Stimulated activated CD4-positive, alpha-beta T cell treated with anti-CD3 and anti-CD28 coated beads, Interleukin-2, amount 100 ng/mL, for 24 hours (primary cell): ENCODE data around the gene ZNF790.
"Not testable (repeated sequence)": the region's sequence is repeated elsewhere in the genome, so short reads cannot be mapped to it uniquely, and the experiment has no call there.

Source experiments
- DNase-seq, 2 donors: peaks; one replicate each; pipeline ENCODE4 v3.0.0-alpha.2; 2020

ZNF790 gene

GRCh38 chr19:36837906-36838783 lies at the start of gene ZNF790:
Gene ZNF790, minus strand, starts transcription at chr19:36838387. Its CDS starts 12,768 bp downstream, at chr19:36825619.
- peak; percentile 79 to 84 for DNase-seq

DNA sequence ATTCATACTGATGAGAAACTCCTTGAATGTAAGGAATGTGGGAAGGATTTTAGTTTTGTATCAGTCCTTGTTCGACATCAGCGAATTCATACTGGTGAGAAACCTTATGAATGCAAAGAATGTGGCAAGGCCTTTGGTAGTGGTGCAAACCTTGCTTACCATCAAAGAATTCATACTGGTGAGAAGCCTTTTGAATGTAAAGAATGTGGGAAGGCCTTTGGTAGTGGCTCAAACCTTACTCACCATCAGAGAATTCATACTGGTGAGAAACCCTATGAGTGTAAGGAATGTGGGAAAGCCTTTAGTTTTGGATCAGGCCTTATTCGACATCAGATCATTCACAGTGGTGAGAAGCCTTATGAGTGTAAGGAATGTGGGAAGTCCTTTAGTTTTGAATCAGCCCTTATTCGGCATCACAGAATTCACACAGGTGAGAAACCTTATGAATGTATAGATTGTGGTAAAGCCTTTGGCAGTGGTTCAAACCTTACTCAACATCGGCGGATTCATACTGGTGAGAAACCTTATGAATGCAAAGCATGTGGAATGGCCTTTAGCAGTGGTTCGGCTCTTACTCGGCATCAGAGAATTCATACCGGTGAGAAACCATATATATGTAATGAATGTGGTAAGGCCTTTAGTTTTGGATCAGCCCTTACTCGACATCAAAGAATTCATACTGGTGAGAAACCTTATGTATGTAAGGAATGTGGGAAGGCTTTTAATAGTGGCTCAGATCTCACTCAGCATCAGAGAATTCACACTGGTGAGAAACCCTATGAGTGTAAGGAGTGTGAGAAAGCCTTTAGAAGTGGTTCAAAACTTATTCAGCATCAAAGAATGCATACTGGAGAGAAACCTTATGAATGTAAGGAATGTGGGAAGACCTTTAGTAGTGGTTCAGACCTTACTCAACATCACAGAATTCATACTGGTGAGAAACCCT lies 39.1 kb upstream of the ZNF790 start:
- DNase-seq, result no peak

- no peak for DNase-seq
Observed at GRCh38 chr19:36851898-36852297, 13.7 kb upstream of the ZNF790 start.

DNA sequence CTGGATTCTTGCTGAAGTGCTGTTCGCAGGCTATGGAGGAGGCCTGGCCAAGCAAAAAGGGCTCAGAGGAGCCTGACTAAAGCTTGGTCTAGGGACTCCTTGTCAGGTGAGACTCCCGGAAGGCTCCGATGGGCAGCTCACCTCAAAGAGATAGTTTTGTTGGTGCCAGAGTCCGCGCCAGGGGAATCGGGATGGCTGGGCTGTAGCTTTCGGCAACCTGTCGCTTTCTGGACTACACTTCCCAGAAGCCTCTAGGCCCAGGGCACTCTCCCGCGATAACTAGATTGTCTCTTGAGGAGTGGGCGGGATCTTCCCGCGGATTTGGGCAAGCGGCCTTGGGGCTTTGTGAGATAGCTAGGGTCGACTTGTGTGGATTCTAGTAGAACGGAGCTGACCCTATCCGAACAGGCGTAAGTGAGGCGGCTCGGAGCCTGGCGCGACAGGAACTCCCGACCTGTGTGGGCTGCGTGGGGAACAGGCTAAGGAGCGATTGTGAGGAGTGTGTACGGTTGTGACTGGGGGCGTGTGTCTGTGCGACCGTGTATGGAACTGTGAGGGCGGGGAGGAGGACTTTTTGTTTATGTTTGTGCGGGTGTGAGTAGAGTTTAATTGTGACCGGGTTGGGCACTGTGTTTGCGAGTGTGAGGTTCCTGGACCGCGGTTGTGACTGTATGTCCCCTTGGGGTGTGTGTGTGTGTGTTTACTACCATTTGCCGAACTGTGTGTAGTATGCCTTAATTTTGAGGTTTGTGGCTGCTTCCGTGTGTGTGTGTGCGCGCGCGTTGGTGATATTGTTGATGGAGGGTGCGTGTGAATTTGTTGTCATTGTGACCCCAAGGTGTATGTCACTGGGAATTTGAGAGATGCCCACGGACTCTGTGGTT lies 12.6 kb upstream of the ZNF790 start, which contains the start of gene ZNF345:
Gene ZNF345 (plus strand): TSS at position 318 of the 884 bp plus-strand sequence. CDS start 25,955 bp downstream, outside the sequence.
- DNase-seq, result peak; percentile 76 to 84

DNA sequence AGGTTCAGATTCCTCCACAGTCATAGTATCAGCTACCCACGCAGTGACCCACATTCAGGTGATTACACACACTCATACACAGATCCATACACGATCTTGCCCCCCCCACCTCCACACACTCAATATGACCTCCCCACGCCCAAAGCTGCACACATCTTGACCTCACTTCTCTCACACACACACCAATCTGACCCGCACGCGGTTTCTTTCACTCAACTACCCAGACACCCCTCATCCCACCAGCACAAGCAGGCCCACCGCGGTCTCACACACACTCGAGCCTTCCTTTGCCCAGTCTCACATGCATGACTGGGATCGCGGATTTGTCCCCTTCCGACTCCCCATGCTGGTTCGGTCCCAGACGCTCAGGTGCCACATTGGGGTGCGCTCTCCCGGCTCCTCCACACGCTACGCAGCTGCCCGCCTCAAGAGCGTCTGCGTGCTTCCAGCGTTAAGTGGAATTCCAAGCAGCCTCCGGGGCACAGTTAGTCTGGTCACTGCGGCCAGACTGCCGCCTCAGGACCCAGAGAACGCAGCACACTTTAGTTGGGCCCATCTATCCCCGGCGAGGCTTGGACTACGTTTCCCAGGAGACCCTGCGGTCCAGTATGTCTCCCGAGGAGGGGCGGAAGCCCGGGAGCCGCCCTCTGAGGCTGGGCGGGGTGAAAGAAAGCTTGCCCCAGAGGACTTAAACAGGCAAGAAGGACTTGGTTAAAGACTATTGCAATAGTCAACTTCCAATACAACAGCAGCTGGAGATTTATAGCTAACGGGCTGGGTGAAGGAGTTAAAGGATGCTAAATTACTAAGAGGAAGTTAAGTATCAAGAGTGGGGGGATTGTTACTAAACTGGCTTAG lies 11.7 kb upstream of the ZNF790 start:
- peak; percentile 86 to 89 for DNase-seq

GRCh38 chr19:36847968-36848367 lies 9.8 kb upstream of the ZNF790 start:
- DNase-seq, result no peak

- DNase-seq, result peak; percentile 2 to 17
Observed at GRCh38 chr19:36838784-36839324, 667 bp upstream of the ZNF790 start.

DNA sequence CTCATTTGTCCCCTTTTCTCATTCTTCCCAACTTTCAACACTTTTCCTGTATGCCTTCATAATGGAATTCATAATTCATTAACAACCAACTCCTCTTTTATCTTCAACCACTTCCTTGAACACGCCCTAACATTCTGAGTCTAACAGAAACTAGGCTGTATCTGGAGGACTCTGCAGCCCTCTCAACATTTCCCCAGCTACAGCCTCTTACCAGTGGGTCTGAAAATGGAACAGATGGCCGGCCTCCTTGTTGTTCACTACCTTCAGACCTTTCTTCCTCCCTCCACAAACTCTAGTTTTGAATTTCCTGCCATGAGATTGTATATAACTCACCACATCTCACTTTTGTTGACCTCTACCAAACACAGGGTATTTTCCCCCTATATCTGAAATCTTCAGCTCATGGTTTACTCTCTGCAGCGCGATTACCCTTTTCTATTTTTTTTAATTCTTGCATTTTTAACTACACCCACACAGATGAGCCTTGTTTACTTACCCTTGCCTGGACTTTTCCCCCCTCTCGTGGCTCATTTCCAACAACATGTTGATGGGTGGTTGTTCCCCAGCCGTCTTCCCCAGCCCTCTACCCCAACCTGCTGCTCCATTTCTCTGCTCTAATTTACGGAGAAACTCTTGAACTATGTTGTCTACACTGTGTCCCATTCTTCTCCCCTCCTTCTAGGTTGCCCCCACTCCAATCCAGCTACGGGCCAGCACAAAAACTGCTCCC lies 846 bp downstream of the ZNF790 start:
- DNase-seq, result no peak

- no peak for DNase-seq
Observed at GRCh38 chr19:36833430-36833829, 4.8 kb downstream of the ZNF790 start.

GRCh38 chr19:36821758-36822157 lies 16.4 kb downstream of the ZNF790 start:
- DNase-seq, result no peak

DNA sequence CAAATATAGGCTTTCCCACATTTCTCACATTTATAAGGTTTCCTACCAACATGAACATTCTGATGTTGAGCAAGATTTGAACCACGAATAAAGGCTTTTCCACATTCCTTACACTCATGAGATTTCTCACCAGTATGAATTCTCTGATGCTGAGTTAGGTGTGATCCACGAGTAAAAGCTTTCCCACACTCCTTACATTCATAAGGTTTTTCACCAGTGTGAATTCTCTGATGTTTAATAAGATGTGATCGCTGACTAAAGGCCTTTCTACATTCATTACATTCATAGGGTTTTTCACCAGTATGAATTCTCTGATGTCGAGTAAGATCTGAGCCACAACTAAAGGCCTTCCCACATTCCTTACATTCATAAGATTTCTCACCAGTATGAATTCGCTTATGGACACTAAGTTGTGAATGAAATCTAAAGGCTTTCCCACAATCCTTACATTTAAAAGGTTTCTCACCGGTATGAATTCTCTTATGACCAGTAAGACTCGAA lies 19.0 kb downstream of the ZNF790 start:
- DNase-seq, result no peak

GRCh38 chr19:36807029-36807428 lies 31.2 kb downstream of the ZNF790 start:
- no peak for DNase-seq

DNA sequence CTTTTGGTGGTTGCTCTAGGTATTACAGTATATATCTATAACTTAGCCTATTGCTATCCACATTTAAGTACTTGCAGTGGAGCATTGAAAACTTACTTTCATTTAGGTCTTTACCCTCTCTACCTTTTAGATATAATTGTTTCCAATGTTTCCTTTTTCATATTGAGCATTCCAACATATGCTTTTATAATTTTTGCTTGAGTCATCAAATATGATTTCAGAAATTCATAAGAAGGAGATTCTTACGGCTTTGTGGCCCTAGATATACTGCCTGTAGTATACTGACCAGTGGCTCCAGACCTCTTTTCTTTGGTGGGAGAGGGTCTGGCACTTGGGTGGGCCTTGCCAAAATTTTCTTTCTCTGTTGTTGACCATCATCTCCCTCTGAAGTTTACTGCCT lies 32.8 kb downstream of the ZNF790 start:
- DNase-seq, result no peak

- no peak for DNase-seq
Observed at GRCh38 chr19:36797786-36798108, 40.4 kb downstream of the ZNF790 start.

GRCh38 chr19:36796714-36796992 lies 41.5 kb downstream of the ZNF790 start:
- no peak for DNase-seq

GRCh38 chr19:36791420-36792141 lies 46.6 kb downstream of the ZNF790 start:
- not testable (repeated sequence) for DNase-seq

GRCh38 chr19:36775768-36776167 lies 62.4 kb downstream of the ZNF790 start:
- no peak for DNase-seq

DNA sequence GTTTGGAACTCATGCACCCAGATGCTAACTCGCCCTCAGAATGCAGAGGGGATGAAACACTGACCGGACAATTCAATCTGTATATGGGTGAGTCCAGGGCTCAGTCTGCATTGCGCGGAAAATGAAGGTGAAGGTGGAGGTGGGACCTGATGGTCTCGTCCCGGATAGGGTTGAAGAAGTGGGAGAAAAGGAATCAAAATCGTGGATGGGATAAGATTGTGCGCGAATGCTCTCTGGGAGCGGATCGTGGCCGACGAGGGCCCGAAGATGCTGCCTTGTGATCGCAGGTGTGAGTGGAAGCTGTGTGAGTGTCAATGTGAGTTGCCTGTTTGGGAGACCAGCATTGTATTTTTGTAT lies 65.0 kb downstream of the ZNF790 start:
- no peak for DNase-seq

DNA sequence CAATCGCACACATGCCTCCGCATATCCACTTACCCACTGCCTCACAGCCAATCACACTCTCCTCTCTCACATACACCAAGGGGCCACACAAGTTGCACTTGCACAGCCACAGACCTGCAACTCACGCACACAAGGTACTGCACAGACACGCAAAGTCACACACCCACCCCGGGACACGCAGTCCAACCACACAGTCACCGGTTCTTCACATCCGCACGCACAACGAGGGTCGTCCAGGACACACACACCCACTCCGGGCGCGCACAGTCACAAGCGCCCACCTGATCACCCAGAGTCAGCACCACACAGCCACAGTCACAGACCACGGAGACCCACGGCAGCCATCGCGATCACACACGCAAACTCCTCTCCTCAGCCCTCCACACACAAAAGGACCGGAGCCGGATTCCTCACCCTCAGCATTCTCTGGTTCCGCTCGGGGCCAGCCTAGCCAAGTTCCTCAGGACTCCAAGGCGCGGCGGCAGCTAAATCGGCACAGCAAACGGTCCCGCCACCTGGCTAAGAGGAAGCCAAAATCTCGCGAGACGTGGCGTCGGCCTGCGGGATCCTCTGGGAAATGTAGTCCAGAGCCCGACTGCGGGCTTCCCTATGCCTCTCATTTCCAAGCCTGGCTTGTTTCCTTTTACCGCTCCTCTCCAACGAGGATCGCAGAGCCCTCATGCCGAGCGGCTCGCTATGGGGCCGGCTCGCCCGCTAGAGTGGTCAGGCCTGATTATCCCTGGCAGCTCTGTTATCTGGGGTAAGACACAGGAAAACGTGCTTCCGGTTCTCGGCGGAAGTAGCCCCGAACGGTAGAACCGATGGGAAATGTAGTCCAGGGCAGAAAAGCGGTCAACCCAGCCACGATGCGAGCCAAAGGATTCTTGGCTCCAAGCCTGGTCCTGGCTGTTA lies 65.6 kb downstream of the ZNF790 start, which contains the start of gene ZNF850:
Gene ZNF850 (minus strand): TSS at position 497 of the 912 bp plus-strand sequence. CDS start 10,201 bp downstream, outside the sequence.
- peak; percentile 93 to 94 for DNase-seq
